ENCODE measurements around the gene GALNT13. TPM values are rescaled to one million over a fixed set of nuclear protein-coding genes. Genes with fewer than 3 reads are reported as not detected.

The GALNT13 gene
- total and polyA plus RNA-seq, 4 donors: not detected

DNA sequence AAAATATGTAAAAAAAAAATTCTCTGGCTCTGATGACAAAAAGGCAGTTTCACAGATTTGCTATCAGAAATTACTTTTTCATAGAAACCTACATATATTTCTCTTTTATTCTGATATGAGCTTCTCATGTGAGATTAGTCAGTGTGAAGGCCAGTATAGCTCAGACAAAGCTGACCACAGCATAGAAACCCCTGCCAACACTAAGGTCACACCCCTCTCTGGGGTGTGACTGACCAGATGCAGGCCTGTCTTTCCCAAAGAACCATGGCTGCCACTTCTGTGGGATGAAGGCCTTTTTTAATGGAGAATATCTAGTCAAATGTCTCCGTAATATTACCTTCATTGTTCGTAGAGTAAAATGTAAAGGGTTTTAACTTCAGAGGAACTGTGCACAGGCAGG, 496.4 kb downstream of the GALNT13 start:
- no peak overlapping the region for H3K4me3 ChIP-seq (ENCODE audit: low read depth in 1 of 3, low read length in 3 of 3)
- H3K27me3 ChIP-seq (ENCODE audit: control insufficient read depth in 4 of 4, insufficient read depth in 4 of 4, low read length in 3 of 4): peaks cover 0 to 2% (median 0%) of the 10 kb centered on the region in 4 donors
- peaks cover 0 to 1% (median 0%) of the 10 kb centered on the region in 4 donors for H3K9me3 ChIP-seq (ENCODE audit: control insufficient read depth in 4 of 4, low read length in 3 of 4)
- no peaks in the 10 kb centered on the region for H3K4me1 ChIP-seq (ENCODE audit: control insufficient read depth in 4 of 4, insufficient read depth in 4 of 4, low read length in 3 of 4)
- no peak overlapping the region for H3K9ac ChIP-seq (ENCODE audit: low read depth in 1 of 2, low read length in 2 of 2)
- no peaks in the 10 kb centered on the region for H3K36me3 ChIP-seq (ENCODE audit: control insufficient read depth in 4 of 4, insufficient read depth in 3 of 4, low read depth in 1 of 4, low read length in 3 of 4)
- DNase-seq (ENCODE audit: low spot score): no peak
- no peak overlapping the region for H3K27ac ChIP-seq (ENCODE audit: low read depth in 1 of 2, low read length in 2 of 2)
- no peak for TF ChIP-seq EGR1 (IDR thresholded peaks at IDR 0.05; ENCODE audit: low read depth in 2 of 2)
- TF ChIP-seq FOXA1 (IDR thresholded peaks at IDR 0.05): no peak
- no peak for TF ChIP-seq GABPA (IDR thresholded peaks at IDR 0.05 in 1 of 2, conservative IDR thresholded peaks at IDR 0.05 in 1 of 2)
- TF ChIP-seq, protein P1, sequence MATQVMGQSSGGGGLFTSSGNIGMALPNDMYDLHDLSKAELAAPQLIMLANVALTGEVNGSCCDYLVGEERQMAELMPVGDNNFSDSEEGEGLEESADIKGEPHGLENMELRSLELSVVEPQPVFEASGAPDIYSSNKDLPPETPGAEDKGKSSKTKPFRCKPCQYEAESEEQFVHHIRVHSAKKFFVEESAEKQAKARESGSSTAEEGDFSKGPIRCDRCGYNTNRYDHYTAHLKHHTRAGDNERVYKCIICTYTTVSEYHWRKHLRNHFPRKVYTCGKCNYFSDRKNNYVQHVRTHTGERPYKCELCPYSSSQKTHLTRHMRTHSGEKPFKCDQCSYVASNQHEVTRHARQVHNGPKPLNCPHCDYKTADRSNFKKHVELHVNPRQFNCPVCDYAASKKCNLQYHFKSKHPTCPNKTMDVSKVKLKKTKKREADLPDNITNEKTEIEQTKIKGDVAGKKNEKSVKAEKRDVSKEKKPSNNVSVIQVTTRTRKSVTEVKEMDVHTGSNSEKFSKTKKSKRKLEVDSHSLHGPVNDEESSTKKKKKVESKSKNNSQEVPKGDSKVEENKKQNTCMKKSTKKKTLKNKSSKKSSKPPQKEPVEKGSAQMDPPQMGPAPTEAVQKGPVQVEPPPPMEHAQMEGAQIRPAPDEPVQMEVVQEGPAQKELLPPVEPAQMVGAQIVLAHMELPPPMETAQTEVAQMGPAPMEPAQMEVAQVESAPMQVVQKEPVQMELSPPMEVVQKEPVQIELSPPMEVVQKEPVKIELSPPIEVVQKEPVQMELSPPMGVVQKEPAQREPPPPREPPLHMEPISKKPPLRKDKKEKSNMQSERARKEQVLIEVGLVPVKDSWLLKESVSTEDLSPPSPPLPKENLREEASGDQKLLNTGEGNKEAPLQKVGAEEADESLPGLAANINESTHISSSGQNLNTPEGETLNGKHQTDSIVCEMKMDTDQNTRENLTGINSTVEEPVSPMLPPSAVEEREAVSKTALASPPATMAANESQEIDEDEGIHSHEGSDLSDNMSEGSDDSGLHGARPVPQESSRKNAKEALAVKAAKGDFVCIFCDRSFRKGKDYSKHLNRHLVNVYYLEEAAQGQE (IDR thresholded peaks at IDR 0.05): no peak
- no peak for TF ChIP-seq SP1 (IDR thresholded peaks at IDR 0.05)
- no peak for TF ChIP-seq FOXA2 (IDR thresholded peaks at IDR 0.05)
- no peak for TF ChIP-seq HNF4G (IDR thresholded peaks at IDR 0.05)
- no peak for TF ChIP-seq RXRA (IDR thresholded peaks at IDR 0.05)
- 84% methylated on average over 2 of the region's 2 CpGs for WGBS

GRCh38 chr2:154370873-154371272, 499.2 kb downstream of the GALNT13 start:
- Histone ChIP-seq H3K36me3 (ENCODE audit: control insufficient read depth in 4 of 4, insufficient read depth in 3 of 4, low read depth in 1 of 4, low read length in 3 of 4) (no peaks in the 10 kb centered on the region), H3K27me3 (ENCODE audit: control insufficient read depth in 4 of 4, insufficient read depth in 4 of 4, low read length in 3 of 4) (no peaks in the 10 kb centered on the region), H3K4me1 (ENCODE audit: control insufficient read depth in 4 of 4, insufficient read depth in 4 of 4, low read length in 3 of 4) (no peaks in the 10 kb centered on the region), H3K4me3 (ENCODE audit: low read depth in 1 of 3, low read length in 3 of 3) (no peak overlapping the region), H3K27ac (ENCODE audit: low read depth in 1 of 2, low read length in 2 of 2) (no peak overlapping the region), H3K9me3 (ENCODE audit: control insufficient read depth in 4 of 4, low read length in 3 of 4) (no peaks in the 10 kb centered on the region), H3K9ac (ENCODE audit: low read depth in 1 of 2, low read length in 2 of 2) (no peak overlapping the region)
- TF ChIP-seq YY1 (IDR thresholded peaks at IDR 0.05) (no peak), EGR1 (IDR thresholded peaks at IDR 0.05; ENCODE audit: low read depth in 2 of 2) (no peak), ZBTB33 (IDR thresholded peaks at IDR 0.05) (no peak), SP1 (IDR thresholded peaks at IDR 0.05) (no peak), HNF4G (IDR thresholded peaks at IDR 0.05) (no peak), NR2F2 (IDR thresholded peaks at IDR 0.05) (no peak), TAF1 (conservative IDR thresholded peaks at IDR 0.05) (no peak), HNF4A (conservative IDR thresholded peaks at IDR 0.05) (no peak), FOXA1 (IDR thresholded peaks at IDR 0.05) (no peak), JUND (IDR thresholded peaks at IDR 0.05) (no peak), RXRA (IDR thresholded peaks at IDR 0.05) (no peak), RAD21 (IDR thresholded peaks at IDR 0.05) (no peak), FOXA2 (IDR thresholded peaks at IDR 0.05) (no peak), GABPA (IDR thresholded peaks at IDR 0.05 in 1 of 2, conservative IDR thresholded peaks at IDR 0.05 in 1 of 2) (no peak)
- TF ChIP-seq, protein P2, sequence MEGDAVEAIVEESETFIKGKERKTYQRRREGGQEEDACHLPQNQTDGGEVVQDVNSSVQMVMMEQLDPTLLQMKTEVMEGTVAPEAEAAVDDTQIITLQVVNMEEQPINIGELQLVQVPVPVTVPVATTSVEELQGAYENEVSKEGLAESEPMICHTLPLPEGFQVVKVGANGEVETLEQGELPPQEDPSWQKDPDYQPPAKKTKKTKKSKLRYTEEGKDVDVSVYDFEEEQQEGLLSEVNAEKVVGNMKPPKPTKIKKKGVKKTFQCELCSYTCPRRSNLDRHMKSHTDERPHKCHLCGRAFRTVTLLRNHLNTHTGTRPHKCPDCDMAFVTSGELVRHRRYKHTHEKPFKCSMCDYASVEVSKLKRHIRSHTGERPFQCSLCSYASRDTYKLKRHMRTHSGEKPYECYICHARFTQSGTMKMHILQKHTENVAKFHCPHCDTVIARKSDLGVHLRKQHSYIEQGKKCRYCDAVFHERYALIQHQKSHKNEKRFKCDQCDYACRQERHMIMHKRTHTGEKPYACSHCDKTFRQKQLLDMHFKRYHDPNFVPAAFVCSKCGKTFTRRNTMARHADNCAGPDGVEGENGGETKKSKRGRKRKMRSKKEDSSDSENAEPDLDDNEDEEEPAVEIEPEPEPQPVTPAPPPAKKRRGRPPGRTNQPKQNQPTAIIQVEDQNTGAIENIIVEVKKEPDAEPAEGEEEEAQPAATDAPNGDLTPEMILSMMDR (IDR thresholded peaks at IDR 0.05; ENCODE audit: low read depth, low read length, missing input control): no peak
- TF ChIP-seq, protein P3, sequence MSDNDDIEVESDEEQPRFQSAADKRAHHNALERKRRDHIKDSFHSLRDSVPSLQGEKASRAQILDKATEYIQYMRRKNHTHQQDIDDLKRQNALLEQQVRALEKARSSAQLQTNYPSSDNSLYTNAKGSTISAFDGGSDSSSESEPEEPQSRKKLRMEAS (IDR thresholded peaks at IDR 0.05): no peak
- TF ChIP-seq, protein P4, sequence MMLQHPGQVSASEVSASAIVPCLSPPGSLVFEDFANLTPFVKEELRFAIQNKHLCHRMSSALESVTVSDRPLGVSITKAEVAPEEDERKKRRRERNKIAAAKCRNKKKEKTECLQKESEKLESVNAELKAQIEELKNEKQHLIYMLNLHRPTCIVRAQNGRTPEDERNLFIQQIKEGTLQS (IDR thresholded peaks at IDR 0.05): no peak
- TF ChIP-seq, protein P1 (IDR thresholded peaks at IDR 0.05): no peak
- DNase-seq (ENCODE audit: low spot score): no peak

Data from liver (tissue), 9 donors.